K562 (cell line): Measurements from ENCODE around the gene MRPL57. TPM values are rescaled to one million over a fixed set of nuclear protein-coding genes. Genes with fewer than 3 reads are reported as not detected.
A peak's percentile ranks its signal among the peaks of the same experiment; 100 is the strongest.

ENCODE experiments used
- EWSR1 ChIP-seq: fragments of 450-650 bp; IDR thresholded peaks from 2 replicates; pipeline ENCODE4 v1.6.1; 2018; ENCODE audit warnings: borderline replicate concordance, mild to moderate bottlenecking, low read depth, moderate library complexity; ENCODE audit not compliant: partially characterized antibody
- GATAD2B ChIP-seq: fragments of 450-650 bp; IDR thresholded peaks from 2 replicates; pipeline ENCODE4 v1.6.1; 2017; ENCODE audit warnings: mild to moderate bottlenecking, borderline replicate concordance
- KDM5B ChIP-seq: fragments of 200-600 bp; sonication (generic); IDR thresholded peaks from 2 replicates; pipeline ENCODE4 v1.6.1; 2012; ENCODE audit warnings: low read depth, mild to moderate bottlenecking, moderate library complexity, low read length, control low read depth, inconsistent platforms; ENCODE audit not compliant: insufficient replicate concordance
- MBD2 ChIP-seq: sonication (generic); IDR thresholded peaks from 2 replicates; pipeline ENCODE4 v1.6.1; 2016; ENCODE audit warnings: low read depth, borderline replicate concordance
- SREBF2 ChIP-seq: sonication (generic); formaldehyde crosslinking; IDR thresholded peaks from 2 replicates; pipeline ENCODE4 v1.4.0; 2020; ENCODE audit warnings: mild to moderate bottlenecking, missing genetic modification reagents
- STAG1 ChIP-seq: sonication (generic); formaldehyde crosslinking; IDR thresholded peaks from 2 replicates; pipeline ENCODE4 v1.5.0; 2020; ENCODE audit warnings: missing genetic modification reagents, borderline replicate concordance
- TARDBP ChIP-seq: fragments of 450-650 bp; IDR thresholded peaks from 2 replicates; pipeline ENCODE4 v1.6.1; 2016
- ZFX ChIP-seq: sonication (generic); formaldehyde crosslinking; IDR thresholded peaks from 2 replicates; pipeline ENCODE4 v1.8.0; 2022; ENCODE audit warnings: mild to moderate bottlenecking, missing genetic modification reagents, moderate library complexity
- ZNF174 ChIP-seq: fragments of 250-450 bp; sonication (Bioruptor Pico); IDR thresholded peaks from 2 replicates; pipeline ENCODE4 v1.4.0; 2020; ENCODE audit warnings: mild to moderate bottlenecking
- ZNF354B ChIP-seq: fragments of 250-450 bp; sonication (Bioruptor Pico); IDR thresholded peaks from 2 replicates; pipeline ENCODE4 v1.4.0; 2020
- ZNF696 ChIP-seq: fragments of 250-450 bp; sonication (Bioruptor Pico); conservative IDR thresholded peaks from 2 replicates; pipeline ENCODE4 v1.4.0; 2020; ENCODE audit warnings: mild to moderate bottlenecking, moderate library complexity
- polyA plus RNA-seq, 8 experiments: library from polyadenylated mRNA; depleted of rRNA in 4 of 8; stranded (reverse) in 5 of 8; unstranded in 3 of 8; fragments of >200 nt; fragmentation: Nextera tagmentation in 2 of 8; fragmentation: Illumina TruSeq in 1 of 8; extraction: Ambion mirVana in 2 of 8; extraction: Trizol in 1 of 8; gene quantifications; 2 replicates each; pipeline versions ENCODE4 v1.2.1 to v1.2.3, GENCODE V29; 2011 to 2014; ENCODE audit warnings: inconsistent platforms in 1 of 8, missing spikeins in 1 of 8
- total RNA-seq, 7 experiments: library from RNA; depleted of rRNA in 6 of 7; stranded (reverse); fragments of >200 nt in 6 of 7; fragmentation: Illumina TruSeq in 2 of 7; extraction: Trizol in 2 of 7; gene quantifications; 2 replicates each; pipeline versions ENCODE4 v1.2.1 to v1.2.3, GENCODE V29; 2011 to 2021; ENCODE audit warnings: low replicate concordance in 1 of 7
- TF ChIP-seq, protein P1 (sequence below), 2 experiments: fragments of 450-650 bp; IDR thresholded peaks; 2 replicates each; pipeline ENCODE4 v1.6.1; 2016
- TF ChIP-seq, protein P2 (sequence below), 3 experiments: fragments of 200-800 bp in 1 of 3; fragments of 250-450 bp in 1 of 3; fragments of 450-650 bp in 1 of 3; sonication (Bioruptor Pico) in 1 of 3; sonication (Bioruptor generic) in 1 of 3; formaldehyde crosslinking in 1 of 3; IDR thresholded peaks; 2 replicates each; pipeline versions ENCODE4 v1.6.1 to v1.8.0; 2016 to 2022; ENCODE audit warnings: mild to moderate bottlenecking in 2 of 3, missing genetic modification characterization in 2 of 3, missing compliant biosample characterization in 1 of 3, moderate library complexity in 1 of 3
- TF ChIP-seq, protein P3 (sequence below): fragments of 450-650 bp; IDR thresholded peaks from 2 replicates; pipeline ENCODE4 v1.6.1; 2017; ENCODE audit warnings: antibody characterized with exemption, mild to moderate bottlenecking

MRPL57 gene
- total and polyA plus RNA-seq, 9 of the 15 experiments (the other 6 are each of a cell fraction or from before 2014, with no cell fraction given), result 6.5 to 40.4 (median 15.7) TPM

DNA sequence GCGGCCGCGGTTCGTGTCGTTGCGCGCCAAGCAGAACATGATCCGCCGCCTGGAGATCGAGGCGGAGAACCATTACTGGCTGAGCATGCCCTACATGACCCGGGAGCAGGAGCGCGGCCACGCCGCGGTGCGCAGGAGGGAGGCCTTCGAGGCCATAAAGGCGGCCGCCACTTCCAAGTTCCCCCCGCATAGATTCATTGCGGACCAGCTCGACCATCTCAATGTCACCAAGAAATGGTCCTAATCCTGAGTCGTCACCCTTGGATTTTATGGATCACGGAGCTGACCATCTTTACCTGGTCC, 475 bp downstream of the MRPL57 start (continued):
- TF ChIP-seq ZNF696 (CRISPR knock-in tag), result no peak
- TF ChIP-seq, protein P1, sequence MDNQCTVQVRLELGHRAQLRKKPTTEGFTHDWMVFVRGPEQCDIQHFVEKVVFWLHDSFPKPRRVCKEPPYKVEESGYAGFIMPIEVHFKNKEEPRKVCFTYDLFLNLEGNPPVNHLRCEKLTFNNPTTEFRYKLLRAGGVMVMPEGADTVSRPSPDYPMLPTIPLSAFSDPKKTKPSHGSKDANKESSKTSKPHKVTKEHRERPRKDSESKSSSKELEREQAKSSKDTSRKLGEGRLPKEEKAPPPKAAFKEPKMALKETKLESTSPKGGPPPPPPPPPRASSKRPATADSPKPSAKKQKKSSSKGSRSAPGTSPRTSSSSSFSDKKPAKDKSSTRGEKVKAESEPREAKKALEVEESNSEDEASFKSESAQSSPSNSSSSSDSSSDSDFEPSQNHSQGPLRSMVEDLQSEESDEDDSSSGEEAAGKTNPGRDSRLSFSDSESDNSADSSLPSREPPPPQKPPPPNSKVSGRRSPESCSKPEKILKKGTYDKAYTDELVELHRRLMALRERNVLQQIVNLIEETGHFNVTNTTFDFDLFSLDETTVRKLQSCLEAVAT (IDR thresholded peaks at IDR 0.05), result 0 out of 4 replicates have a peak, but pooled peaks of 1 of the 2 experiments have one; percentile 48
- no peak for TF ChIP-seq TARDBP
- TF ChIP-seq, protein P2, sequence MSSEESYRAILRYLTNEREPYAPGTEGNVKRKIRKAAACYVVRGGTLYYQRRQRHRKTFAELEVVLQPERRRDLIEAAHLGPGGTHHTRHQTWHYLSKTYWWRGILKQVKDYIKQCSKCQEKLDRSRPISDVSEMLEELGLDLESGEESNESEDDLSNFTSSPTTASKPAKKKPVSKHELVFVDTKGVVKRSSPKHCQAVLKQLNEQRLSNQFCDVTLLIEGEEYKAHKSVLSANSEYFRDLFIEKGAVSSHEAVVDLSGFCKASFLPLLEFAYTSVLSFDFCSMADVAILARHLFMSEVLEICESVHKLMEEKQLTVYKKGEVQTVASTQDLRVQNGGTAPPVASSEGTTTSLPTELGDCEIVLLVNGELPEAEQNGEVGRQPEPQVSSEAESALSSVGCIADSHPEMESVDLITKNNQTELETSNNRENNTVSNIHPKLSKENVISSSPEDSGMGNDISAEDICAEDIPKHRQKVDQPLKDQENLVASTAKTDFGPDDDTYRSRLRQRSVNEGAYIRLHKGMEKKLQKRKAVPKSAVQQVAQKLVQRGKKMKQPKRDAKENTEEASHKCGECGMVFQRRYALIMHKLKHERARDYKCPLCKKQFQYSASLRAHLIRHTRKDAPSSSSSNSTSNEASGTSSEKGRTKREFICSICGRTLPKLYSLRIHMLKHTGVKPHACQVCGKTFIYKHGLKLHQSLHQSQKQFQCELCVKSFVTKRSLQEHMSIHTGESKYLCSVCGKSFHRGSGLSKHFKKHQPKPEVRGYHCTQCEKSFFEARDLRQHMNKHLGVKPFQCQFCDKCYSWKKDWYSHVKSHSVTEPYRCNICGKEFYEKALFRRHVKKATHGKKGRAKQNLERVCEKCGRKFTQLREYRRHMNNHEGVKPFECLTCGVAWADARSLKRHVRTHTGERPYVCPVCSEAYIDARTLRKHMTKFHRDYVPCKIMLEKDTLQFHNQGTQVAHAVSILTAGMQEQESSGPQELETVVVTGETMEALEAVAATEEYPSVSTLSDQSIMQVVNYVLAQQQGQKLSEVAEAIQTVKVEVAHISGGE (CRISPR knock-in tag; IDR thresholded peaks at IDR 0.05), result no peak
- TF ChIP-seq ZNF354B (CRISPR knock-in tag), result no peak
- no peak for TF ChIP-seq SREBF2 (CRISPR knock-in tag)
- TF ChIP-seq ZFX (CRISPR knock-in tag), result peak; percentile 47
- TF ChIP-seq, protein P3, sequence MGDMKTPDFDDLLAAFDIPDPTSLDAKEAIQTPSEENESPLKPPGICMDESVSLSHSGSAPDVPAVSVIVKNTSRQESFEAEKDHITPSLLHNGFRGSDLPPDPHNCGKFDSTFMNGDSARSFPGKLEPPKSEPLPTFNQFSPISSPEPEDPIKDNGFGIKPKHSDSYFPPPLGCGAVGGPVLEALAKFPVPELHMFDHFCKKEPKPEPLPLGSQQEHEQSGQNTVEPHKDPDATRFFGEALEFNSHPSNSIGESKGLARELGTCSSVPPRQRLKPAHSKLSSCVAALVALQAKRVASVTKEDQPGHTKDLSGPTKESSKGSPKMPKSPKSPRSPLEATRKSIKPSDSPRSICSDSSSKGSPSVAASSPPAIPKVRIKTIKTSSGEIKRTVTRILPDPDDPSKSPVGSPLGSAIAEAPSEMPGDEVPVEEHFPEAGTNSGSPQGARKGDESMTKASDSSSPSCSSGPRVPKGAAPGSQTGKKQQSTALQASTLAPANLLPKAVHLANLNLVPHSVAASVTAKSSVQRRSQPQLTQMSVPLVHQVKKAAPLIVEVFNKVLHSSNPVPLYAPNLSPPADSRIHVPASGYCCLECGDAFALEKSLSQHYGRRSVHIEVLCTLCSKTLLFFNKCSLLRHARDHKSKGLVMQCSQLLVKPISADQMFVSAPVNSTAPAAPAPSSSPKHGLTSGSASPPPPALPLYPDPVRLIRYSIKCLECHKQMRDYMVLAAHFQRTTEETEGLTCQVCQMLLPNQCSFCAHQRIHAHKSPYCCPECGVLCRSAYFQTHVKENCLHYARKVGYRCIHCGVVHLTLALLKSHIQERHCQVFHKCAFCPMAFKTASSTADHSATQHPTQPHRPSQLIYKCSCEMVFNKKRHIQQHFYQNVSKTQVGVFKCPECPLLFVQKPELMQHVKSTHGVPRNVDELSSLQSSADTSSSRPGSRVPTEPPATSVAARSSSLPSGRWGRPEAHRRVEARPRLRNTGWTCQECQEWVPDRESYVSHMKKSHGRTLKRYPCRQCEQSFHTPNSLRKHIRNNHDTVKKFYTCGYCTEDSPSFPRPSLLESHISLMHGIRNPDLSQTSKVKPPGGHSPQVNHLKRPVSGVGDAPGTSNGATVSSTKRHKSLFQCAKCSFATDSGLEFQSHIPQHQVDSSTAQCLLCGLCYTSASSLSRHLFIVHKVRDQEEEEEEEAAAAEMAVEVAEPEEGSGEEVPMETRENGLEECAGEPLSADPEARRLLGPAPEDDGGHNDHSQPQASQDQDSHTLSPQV, result peak; percentile 66; the same call in 1 of the 2 replicates
- TF ChIP-seq STAG1 (CRISPR knock-in tag), result no peak
- TF ChIP-seq ZNF174 (CRISPR knock-in tag), result no peak
- TF ChIP-seq MBD2, result no peak
- no peak for TF ChIP-seq GATAD2B
- no peak for TF ChIP-seq EWSR1
- peak; percentile 1 for TF ChIP-seq KDM5B
